ENCODE data around the gene LIMA1.

LIMA1 gene

GRCh38 chr12:50242751-50243191 is 40.5 kb downstream of the LIMA1 start:
- no peak for TF ChIP-seq CTCF (conservative IDR thresholded peaks at IDR 0.05)
- no peak for TF ChIP-seq ZFX (IDR thresholded peaks at IDR 0.05)

GRCh38 chr12:50241178-50241577 is 42.1 kb downstream of the LIMA1 start:
- H3K27ac ChIP-seq: no peak overlapping the region
- TF ChIP-seq ZFX (IDR thresholded peaks at IDR 0.05): no peak
- no peak for TF ChIP-seq CTCF (conservative IDR thresholded peaks at IDR 0.05)

More at GRCh38 chr12:50242751-50243191, 40.5 kb downstream of the LIMA1 start:
- no peak overlapping the region for H3K27ac ChIP-seq

- TF ChIP-seq ZFX (IDR thresholded peaks at IDR 0.05) (no peak), CTCF (conservative IDR thresholded peaks at IDR 0.05) (no peak)
- H3K27ac ChIP-seq: peak overlapping the region; percentile 37; the same call in 1 of the 2 replicates
These were observed 42.6 kb downstream of the LIMA1 start for GRCh38 chr12:50240792-50241114.

- TF ChIP-seq ZFX (IDR thresholded peaks at IDR 0.05) (no peak), CTCF (conservative IDR thresholded peaks at IDR 0.05) (no peak)
- H3K27ac ChIP-seq: peak overlapping the region; percentile 37; the same call in 1 of the 2 replicates
These were observed 43.1 kb downstream of the LIMA1 start for GRCh38 chr12:50240096-50240791.

GRCh38 chr12:50239355-50239891 is 43.9 kb downstream of the LIMA1 start:
- H3K27ac ChIP-seq: no peak overlapping the region
- no peak for TF ChIP-seq ZFX (IDR thresholded peaks at IDR 0.05)
- no peak for TF ChIP-seq CTCF (conservative IDR thresholded peaks at IDR 0.05)

- H3K27ac ChIP-seq: no peak overlapping the region
- TF ChIP-seq CTCF (conservative IDR thresholded peaks at IDR 0.05): no peak
- TF ChIP-seq ZFX (IDR thresholded peaks at IDR 0.05): no peak
These were observed 49.0 kb downstream of the LIMA1 start for GRCh38 chr12:50234347-50234746.

GRCh38 chr12:50232771-50233209 is 50.5 kb downstream of the LIMA1 start:
- H3K27ac ChIP-seq: no peak overlapping the region
- TF ChIP-seq ZFX (IDR thresholded peaks at IDR 0.05): no peak
- no peak for TF ChIP-seq CTCF (conservative IDR thresholded peaks at IDR 0.05)
